Occipital lobe (tissue), 2 donors: ENCODE measurements around the gene MROH8. TPM values are rescaled to one million over a fixed set of nuclear protein-coding genes. Genes with fewer than 3 reads are reported as not detected.

Experiments used
- DNase-seq: peaks from one replicate; lab custom pipeline; 2025; lab: John Stamatoyannopoulos, UW
- total RNA-seq: library from RNA; depleted of rRNA; stranded (reverse); fragments of >200 nt; gene quantifications from one replicate; pipeline ENCODE4 v1.2.3, GENCODE V29; 2014

MROH8 gene
- 3.0 TPM for total RNA-seq

- peak; percentile 94 for DNase-seq
Measured at GRCh38 chr20:37178839-37179682, at the start of gene MROH8, which contains the start of gene RPN2. Gene MROH8, minus strand, starts transcription at chr20:37179548. Gene RPN2, plus strand, starts transcription at chr20:37179330. Its CDS starts 27 bp downstream, at chr20:37179357.

- no peak for DNase-seq
Measured at GRCh38 chr20:37228656-37229055, 49.3 kb upstream of the MROH8 start.

GRCh38 chr20:37228082-37228481 lies 48.7 kb upstream of the MROH8 start:
- DNase-seq = no peak

GRCh38 chr20:37226889-37227288 lies 47.5 kb upstream of the MROH8 start:
- no peak for DNase-seq

- DNase-seq = no peak
Measured at GRCh38 chr20:37225146-37225545, 45.8 kb upstream of the MROH8 start.

GRCh38 chr20:37223053-37223452 lies 43.7 kb upstream of the MROH8 start:
- no peak for DNase-seq

GRCh38 chr20:37222086-37222485 lies 42.7 kb upstream of the MROH8 start:
- no peak for DNase-seq

- no peak for DNase-seq
Measured at GRCh38 chr20:37220731-37221130, 41.4 kb upstream of the MROH8 start.

- no peak for DNase-seq
Measured at GRCh38 chr20:37219751-37220668, 40.7 kb upstream of the MROH8 start.

- DNase-seq = no peak
Measured at GRCh38 chr20:37218976-37219375, 39.6 kb upstream of the MROH8 start.

- no peak for DNase-seq
Measured at GRCh38 chr20:37218441-37218840, 39.1 kb upstream of the MROH8 start.

- DNase-seq = no peak
Measured at GRCh38 chr20:37209661-37210314, 30.4 kb upstream of the MROH8 start.

- no peak for DNase-seq
Measured at GRCh38 chr20:37209193-37209592, 29.8 kb upstream of the MROH8 start.

- DNase-seq = no peak
Measured at GRCh38 chr20:37207171-37207570, 27.8 kb upstream of the MROH8 start.

- no peak for DNase-seq
Measured at GRCh38 chr20:37205794-37206193, 26.4 kb upstream of the MROH8 start.

GRCh38 chr20:37205130-37205529 lies 25.8 kb upstream of the MROH8 start:
- DNase-seq = no peak

- DNase-seq = no peak
Measured at GRCh38 chr20:37204056-37204455, 24.7 kb upstream of the MROH8 start.

GRCh38 chr20:37202267-37202943 lies 23.1 kb upstream of the MROH8 start:
- no peak for DNase-seq

GRCh38 chr20:37201827-37202162 lies 22.4 kb upstream of the MROH8 start:
- DNase-seq = no peak

GRCh38 chr20:37200926-37201826 lies 21.8 kb upstream of the MROH8 start:
- DNase-seq = no peak
